Gastroesophageal sphincter (tissue), 3 donors: ENCODE results near the gene NDFIP2.

Experiments used
- CTCF ChIP-seq, 4 experiments: fragments of 200-600 bp in 2 of 4; fragments of 450-650 bp in 2 of 4; sonication (generic) in 1 of 4; IDR thresholded peaks; one replicate each; pipeline ENCODE4 v1.5.1; 2017 to 2019; ENCODE audit warnings: antibody characterized with exemption in 4 of 4, mild to moderate bottlenecking in 2 of 4, moderate library complexity in 2 of 4
- EP300 ChIP-seq: sonication (generic); formaldehyde crosslinking; IDR thresholded peaks from one replicate; pipeline ENCODE4 v1.6.1; 2017; ENCODE audit warnings: antibody characterized with exemption, mild to moderate bottlenecking
- POLR2A ChIP-seq, 2 donors: fragments of 450-650 bp; IDR thresholded peaks; one replicate each; pipeline ENCODE4 v1.6.1; 2017; ENCODE audit warnings: antibody characterized with exemption in 2 of 2, mild to moderate bottlenecking in 2 of 2, moderate library complexity in 1 of 2
- POLR2AphosphoS5 ChIP-seq: sonication (generic); formaldehyde crosslinking; IDR thresholded peaks from one replicate; pipeline ENCODE4 v1.6.1; 2017; ENCODE audit warnings: antibody characterized with exemption

DNA sequence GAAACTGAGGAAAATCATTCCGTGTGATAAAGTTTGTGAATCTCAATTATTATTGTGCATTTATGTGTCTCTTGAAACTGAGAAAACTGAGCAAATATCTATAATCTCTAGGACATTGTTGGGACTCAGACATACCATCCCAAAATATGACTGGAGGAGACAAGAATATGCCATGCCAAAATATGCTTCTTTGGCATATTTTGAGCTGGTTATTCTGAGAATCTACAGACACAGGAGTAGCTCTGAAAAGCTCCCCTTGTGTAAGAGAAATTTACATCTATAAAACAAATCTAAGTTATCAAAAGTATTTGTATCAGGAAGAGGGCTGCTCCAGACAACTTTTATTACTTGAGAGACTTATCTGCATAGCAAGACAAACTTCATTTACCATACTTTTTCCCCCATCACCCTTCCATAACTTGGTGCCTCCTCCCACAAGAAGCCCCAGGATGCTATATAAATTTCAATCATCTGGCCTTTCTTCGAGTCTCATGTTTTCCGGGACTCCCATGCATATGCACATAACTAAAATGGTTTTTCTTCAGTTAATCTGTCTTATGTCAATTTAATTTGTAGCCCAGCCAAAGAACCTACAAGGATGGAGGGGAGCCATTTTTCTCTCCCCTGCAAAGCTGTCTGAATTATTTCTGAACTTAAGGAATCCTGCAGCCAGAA lies 28.6 kb upstream of the NDFIP2 start:
- TF ChIP-seq CTCF (IDR thresholded peaks at IDR 0.05) (no peak), POLR2AphosphoS5 (no peak), POLR2A (IDR thresholded peaks at IDR 0.05) (no peak), EP300 (no peak)
